Prostate gland (tissue), 2 donors: ENCODE measurements around the gene CDK5RAP3.
A peak's percentile ranks its signal among the peaks of the same experiment; 100 is the strongest.

Experiments
- CTCF ChIP-seq, 4 experiments: fragments of 200-600 bp in 2 of 4; fragments of 450-650 bp in 2 of 4; sonication (generic) in 2 of 4; IDR thresholded peaks; 1 replicate in 3 of 4; 2 replicates in 1 of 4; pipeline ENCODE4 v1.5.1; 2016 to 2019; ENCODE audit warnings: antibody characterized with exemption in 4 of 4, mild to moderate bottlenecking in 2 of 4, moderate library complexity in 2 of 4
- POLR2AphosphoS5 ChIP-seq: sonication (generic); formaldehyde crosslinking; IDR thresholded peaks from one replicate; pipeline ENCODE4 v1.6.1; 2017; ENCODE audit warnings: antibody characterized with exemption

GRCh38 chr17:47955497-47956461, 15.1 kb upstream of the CDK5RAP3 start:
- TF ChIP-seq CTCF (IDR thresholded peaks at IDR 0.05) (no peak), POLR2AphosphoS5 (peak; percentile 84)
